ENCODE measurements around the gene TMEM185B. TPM values are rescaled to one million over a fixed set of nuclear protein-coding genes. Genes with fewer than 3 reads are reported as not detected.

The TMEM185B gene
- total and polyA plus RNA-seq, 10 of the 15 experiments (the other 5 are each of a cell fraction or from before 2014, with no cell fraction given): 2.4 to 20.9 (median 14.5) TPM

DNA sequence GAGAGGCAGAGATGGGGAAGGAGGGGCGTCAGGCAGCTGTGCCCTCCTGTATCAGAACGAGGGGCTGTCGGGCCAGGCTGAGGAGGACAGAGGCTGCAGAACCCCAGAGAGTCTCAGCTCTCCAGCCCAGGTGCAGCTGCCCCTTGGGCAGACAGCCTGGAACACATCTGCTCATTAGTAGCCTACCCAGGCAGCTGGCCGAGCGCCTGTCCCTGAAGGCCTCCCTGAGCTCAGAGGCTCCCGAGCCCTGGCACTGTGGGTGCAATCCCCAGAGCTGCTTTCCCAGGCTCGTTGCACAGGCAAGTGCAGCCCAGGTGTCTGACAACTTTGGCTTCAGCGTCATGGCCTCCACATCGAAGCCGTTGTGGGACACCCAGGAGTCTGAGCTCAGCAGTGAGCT, 13.1 kb upstream of the TMEM185B start (continued):
- TF ChIP-seq, protein P1, sequence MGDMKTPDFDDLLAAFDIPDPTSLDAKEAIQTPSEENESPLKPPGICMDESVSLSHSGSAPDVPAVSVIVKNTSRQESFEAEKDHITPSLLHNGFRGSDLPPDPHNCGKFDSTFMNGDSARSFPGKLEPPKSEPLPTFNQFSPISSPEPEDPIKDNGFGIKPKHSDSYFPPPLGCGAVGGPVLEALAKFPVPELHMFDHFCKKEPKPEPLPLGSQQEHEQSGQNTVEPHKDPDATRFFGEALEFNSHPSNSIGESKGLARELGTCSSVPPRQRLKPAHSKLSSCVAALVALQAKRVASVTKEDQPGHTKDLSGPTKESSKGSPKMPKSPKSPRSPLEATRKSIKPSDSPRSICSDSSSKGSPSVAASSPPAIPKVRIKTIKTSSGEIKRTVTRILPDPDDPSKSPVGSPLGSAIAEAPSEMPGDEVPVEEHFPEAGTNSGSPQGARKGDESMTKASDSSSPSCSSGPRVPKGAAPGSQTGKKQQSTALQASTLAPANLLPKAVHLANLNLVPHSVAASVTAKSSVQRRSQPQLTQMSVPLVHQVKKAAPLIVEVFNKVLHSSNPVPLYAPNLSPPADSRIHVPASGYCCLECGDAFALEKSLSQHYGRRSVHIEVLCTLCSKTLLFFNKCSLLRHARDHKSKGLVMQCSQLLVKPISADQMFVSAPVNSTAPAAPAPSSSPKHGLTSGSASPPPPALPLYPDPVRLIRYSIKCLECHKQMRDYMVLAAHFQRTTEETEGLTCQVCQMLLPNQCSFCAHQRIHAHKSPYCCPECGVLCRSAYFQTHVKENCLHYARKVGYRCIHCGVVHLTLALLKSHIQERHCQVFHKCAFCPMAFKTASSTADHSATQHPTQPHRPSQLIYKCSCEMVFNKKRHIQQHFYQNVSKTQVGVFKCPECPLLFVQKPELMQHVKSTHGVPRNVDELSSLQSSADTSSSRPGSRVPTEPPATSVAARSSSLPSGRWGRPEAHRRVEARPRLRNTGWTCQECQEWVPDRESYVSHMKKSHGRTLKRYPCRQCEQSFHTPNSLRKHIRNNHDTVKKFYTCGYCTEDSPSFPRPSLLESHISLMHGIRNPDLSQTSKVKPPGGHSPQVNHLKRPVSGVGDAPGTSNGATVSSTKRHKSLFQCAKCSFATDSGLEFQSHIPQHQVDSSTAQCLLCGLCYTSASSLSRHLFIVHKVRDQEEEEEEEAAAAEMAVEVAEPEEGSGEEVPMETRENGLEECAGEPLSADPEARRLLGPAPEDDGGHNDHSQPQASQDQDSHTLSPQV (IDR thresholded peaks at IDR 0.05): no peak
- TF ChIP-seq, protein P2, sequence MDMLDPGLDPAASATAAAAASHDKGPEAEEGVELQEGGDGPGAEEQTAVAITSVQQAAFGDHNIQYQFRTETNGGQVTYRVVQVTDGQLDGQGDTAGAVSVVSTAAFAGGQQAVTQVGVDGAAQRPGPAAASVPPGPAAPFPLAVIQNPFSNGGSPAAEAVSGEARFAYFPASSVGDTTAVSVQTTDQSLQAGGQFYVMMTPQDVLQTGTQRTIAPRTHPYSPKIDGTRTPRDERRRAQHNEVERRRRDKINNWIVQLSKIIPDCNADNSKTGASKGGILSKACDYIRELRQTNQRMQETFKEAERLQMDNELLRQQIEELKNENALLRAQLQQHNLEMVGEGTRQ (IDR thresholded peaks at IDR 0.05; ENCODE audit: borderline replicate concordance, low read depth, low read length): no peak
- TF ChIP-seq STAT3 (IDR thresholded peaks at IDR 0.05; ENCODE audit: low read depth, low read length): no peak
- TF ChIP-seq KLF5 (IDR thresholded peaks at IDR 0.05; ENCODE audit: partially characterized antibody): no peak
- no peak for TF ChIP-seq SPI1 (IDR thresholded peaks at IDR 0.05; ENCODE audit: borderline replicate concordance, insufficient read depth, low read depth, low read length)
- TF ChIP-seq POU2F2 (IDR thresholded peaks at IDR 0.05; ENCODE audit: borderline replicate concordance, low read depth, low read length): no peak
- TF ChIP-seq CREB1 (IDR thresholded peaks at IDR 0.05; ENCODE audit: low read depth): no peak
- TF ChIP-seq, protein P3, sequence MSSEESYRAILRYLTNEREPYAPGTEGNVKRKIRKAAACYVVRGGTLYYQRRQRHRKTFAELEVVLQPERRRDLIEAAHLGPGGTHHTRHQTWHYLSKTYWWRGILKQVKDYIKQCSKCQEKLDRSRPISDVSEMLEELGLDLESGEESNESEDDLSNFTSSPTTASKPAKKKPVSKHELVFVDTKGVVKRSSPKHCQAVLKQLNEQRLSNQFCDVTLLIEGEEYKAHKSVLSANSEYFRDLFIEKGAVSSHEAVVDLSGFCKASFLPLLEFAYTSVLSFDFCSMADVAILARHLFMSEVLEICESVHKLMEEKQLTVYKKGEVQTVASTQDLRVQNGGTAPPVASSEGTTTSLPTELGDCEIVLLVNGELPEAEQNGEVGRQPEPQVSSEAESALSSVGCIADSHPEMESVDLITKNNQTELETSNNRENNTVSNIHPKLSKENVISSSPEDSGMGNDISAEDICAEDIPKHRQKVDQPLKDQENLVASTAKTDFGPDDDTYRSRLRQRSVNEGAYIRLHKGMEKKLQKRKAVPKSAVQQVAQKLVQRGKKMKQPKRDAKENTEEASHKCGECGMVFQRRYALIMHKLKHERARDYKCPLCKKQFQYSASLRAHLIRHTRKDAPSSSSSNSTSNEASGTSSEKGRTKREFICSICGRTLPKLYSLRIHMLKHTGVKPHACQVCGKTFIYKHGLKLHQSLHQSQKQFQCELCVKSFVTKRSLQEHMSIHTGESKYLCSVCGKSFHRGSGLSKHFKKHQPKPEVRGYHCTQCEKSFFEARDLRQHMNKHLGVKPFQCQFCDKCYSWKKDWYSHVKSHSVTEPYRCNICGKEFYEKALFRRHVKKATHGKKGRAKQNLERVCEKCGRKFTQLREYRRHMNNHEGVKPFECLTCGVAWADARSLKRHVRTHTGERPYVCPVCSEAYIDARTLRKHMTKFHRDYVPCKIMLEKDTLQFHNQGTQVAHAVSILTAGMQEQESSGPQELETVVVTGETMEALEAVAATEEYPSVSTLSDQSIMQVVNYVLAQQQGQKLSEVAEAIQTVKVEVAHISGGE (CRISPR knock-in tag; IDR thresholded peaks at IDR 0.05): no peak
- TF ChIP-seq, protein P4, sequence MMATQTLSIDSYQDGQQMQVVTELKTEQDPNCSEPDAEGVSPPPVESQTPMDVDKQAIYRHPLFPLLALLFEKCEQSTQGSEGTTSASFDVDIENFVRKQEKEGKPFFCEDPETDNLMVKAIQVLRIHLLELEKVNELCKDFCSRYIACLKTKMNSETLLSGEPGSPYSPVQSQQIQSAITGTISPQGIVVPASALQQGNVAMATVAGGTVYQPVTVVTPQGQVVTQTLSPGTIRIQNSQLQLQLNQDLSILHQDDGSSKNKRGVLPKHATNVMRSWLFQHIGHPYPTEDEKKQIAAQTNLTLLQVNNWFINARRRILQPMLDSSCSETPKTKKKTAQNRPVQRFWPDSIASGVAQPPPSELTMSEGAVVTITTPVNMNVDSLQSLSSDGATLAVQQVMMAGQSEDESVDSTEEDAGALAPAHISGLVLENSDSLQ (IDR thresholded peaks at IDR 0.05): no peak
- no peak for TF ChIP-seq TARDBP (IDR thresholded peaks at IDR 0.05; ENCODE audit: borderline replicate concordance)
- no peak for TF ChIP-seq CHD4 (IDR thresholded peaks at IDR 0.05)

Measured in GM12878 (cell line).